Sigmoid colon (tissue), 7 donors: Measurements from ENCODE around the gene ZFPM1. TPM values are rescaled to one million over a fixed set of nuclear protein-coding genes. Genes with fewer than 3 reads are reported as not detected.

Experiments
- DNase-seq: peaks from one replicate; pipeline ENCODE4 v3.0.0-alpha.2; 2019
- H3K27ac ChIP-seq, 4 donors: fragments of 200-600 bp; sonication (generic); one replicate each; pipeline ENCODE4 v1.5.1; 2016 to 2019; ENCODE audit warnings: mild to moderate bottlenecking in 1 of 4
- H3K27me3 ChIP-seq, 3 donors: fragments of 200-600 bp; sonication (generic); one replicate each; pipeline ENCODE4 v1.5.1; 2019; ENCODE audit warnings: mild to moderate bottlenecking in 1 of 3
- H3K36me3 ChIP-seq, 4 donors: fragments of 200-600 bp; sonication (generic); one replicate each; pipeline ENCODE4 v1.5.1; 2016 to 2019
- H3K4me1 ChIP-seq, 4 donors: fragments of 200-600 bp; sonication (generic); one replicate each; pipeline ENCODE4 v1.5.1; 2017 to 2019
- H3K4me3 ChIP-seq, 4 donors: fragments of 200-600 bp; sonication (generic); one replicate each; pipeline ENCODE4 v1.5.1; 2017 to 2019; ENCODE audit warnings: mild to moderate bottlenecking in 2 of 4, moderate library complexity in 1 of 4
- H3K9me3 ChIP-seq, 4 donors: fragments of 200-600 bp in 3 of 4; sonication (generic) in 3 of 4; one replicate each; pipeline versions ENCODE4 v1.5.1 to v1.6.1; 2013 to 2019
- EP300 ChIP-seq, 4 donors: sonication (generic); formaldehyde crosslinking; IDR thresholded peaks; one replicate each; pipeline ENCODE4 v1.6.1; 2017; ENCODE audit warnings: antibody characterized with exemption in 4 of 4
- POLR2A ChIP-seq, 2 donors: fragments of 450-650 bp; IDR thresholded peaks; one replicate each; pipeline ENCODE4 v1.6.1; 2016; ENCODE audit warnings: antibody characterized with exemption in 2 of 2, mild to moderate bottlenecking in 2 of 2, moderate library complexity in 2 of 2
- POLR2AphosphoS5 ChIP-seq, 4 donors: sonication (generic); formaldehyde crosslinking; IDR thresholded peaks; one replicate each; pipeline ENCODE4 v1.6.1; 2017; ENCODE audit warnings: antibody characterized with exemption in 4 of 4
- WGBS, 2 donors: extraction: QIAGEN DNeasy Blood & Tissue Kit; methylation state at CpG; one replicate each; pipeline ENCODE4 v1.1.7; 2013; 5-methylcytosine and 5-hydroxymethylcytosine counted together
- intact Hi-C: fragments of 100-400 bp; cut with DNase I; formaldehyde crosslinking; loops from one replicate; pipeline ENCODE4 v1.15.1; 2023
- polyA plus RNA-seq, 3 donors: library from polyadenylated mRNA; stranded (reverse); fragments of 200-250 nt; gene quantifications; one replicate each; pipeline ENCODE4 v1.2.3, GENCODE V29; 2013
- small RNA-seq, 3 donors: library from RNA; depleted of rRNA; stranded (forward); fragments of <200 nt; gene quantifications; one replicate each; pipeline ENCODE3, GENCODE V24; 2016
- total RNA-seq, 4 donors: library from RNA; depleted of rRNA; stranded (reverse); fragments of >200 nt; gene quantifications; one replicate each; pipeline ENCODE4 v1.1.0, GENCODE V29; 2016
- TF ChIP-seq, protein P1 (sequence below), 4 experiments: fragments of 450-650 bp in 3 of 4; fragments of 200-600 bp in 1 of 4; IDR thresholded peaks; one replicate each; pipeline ENCODE4 v1.5.1; 2016 to 2019; ENCODE audit warnings: antibody characterized with exemption in 4 of 4, mild to moderate bottlenecking in 3 of 4, moderate library complexity in 2 of 4
- donor health status: healthy with polysubstance abuse.
- donor health status: Bipolar disorder and iron deficiency.
- donor health status: healthy.

Gene ZFPM1
- total and polyA plus RNA-seq, 7 donors, result 0.27 to 3.7 (median 0.66) TPM

DNA sequence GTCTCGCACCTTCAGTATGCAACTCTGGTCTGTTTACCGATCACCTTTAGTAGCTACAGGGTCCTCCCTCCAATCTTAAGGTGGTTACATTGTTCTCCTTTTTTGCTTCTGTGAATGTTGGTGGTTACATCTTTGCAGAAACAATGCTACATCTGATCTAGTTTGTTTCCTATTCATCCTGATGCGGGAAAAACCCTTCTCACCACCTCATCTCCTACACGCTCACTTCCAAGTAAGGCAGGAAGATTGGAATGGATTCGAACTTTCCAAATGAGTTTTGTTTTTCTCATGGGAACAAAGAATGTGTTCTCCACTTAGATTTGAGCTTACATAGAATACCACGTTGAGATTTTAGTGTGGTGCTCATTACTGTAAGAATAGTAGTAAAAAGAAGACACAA lies 131.6 kb downstream of the ZFPM1 start:
- H3K36me3 ChIP-seq, result peaks cover 4 to 65% (median 33%) of the 10 kb centered on the region in 4 donors
- no peaks in the 10 kb centered on the region for H3K4me1 ChIP-seq
- H3K9me3 ChIP-seq, result no peaks in the 10 kb centered on the region
- no peak overlapping the region for H3K4me3 ChIP-seq
- WGBS, 2 donors, result 78 to 82% methylated on average over 6 of the region's 6 CpGs
- no peak overlapping the region for H3K27ac ChIP-seq
- no peak for DNase-seq
- intact Hi-C loops, result no loop called here
- no peak for TF ChIP-seq POLR2AphosphoS5 (IDR thresholded peaks at IDR 0.05)
- no peaks in the 10 kb centered on the region for H3K27me3 ChIP-seq

DNA sequence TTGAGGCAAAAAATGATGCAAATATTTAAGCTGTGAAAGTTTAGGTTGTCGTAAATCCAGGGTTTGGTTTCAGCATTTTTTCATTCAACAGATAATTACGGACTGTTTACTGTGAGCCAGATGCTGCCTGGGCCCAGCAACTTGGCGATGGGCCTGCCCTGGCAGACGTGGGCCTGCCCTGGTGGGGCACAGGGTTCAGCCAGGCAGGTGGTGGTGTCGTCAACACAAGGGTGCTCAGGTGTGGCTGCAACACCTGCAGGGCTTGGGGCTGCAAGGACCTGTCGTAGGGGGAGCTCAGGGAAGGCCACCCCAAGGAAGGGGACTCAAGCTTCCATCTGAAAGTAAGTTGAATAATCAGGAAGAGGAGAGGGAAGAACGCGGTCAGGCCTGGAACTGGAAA lies 132.2 kb downstream of the ZFPM1 start:
- TF ChIP-seq EP300 (IDR thresholded peaks at IDR 0.05), result no peak
- no peak for TF ChIP-seq POLR2A (IDR thresholded peaks at IDR 0.05)
- no peak for TF ChIP-seq POLR2AphosphoS5 (IDR thresholded peaks at IDR 0.05)
- TF ChIP-seq, protein P1, sequence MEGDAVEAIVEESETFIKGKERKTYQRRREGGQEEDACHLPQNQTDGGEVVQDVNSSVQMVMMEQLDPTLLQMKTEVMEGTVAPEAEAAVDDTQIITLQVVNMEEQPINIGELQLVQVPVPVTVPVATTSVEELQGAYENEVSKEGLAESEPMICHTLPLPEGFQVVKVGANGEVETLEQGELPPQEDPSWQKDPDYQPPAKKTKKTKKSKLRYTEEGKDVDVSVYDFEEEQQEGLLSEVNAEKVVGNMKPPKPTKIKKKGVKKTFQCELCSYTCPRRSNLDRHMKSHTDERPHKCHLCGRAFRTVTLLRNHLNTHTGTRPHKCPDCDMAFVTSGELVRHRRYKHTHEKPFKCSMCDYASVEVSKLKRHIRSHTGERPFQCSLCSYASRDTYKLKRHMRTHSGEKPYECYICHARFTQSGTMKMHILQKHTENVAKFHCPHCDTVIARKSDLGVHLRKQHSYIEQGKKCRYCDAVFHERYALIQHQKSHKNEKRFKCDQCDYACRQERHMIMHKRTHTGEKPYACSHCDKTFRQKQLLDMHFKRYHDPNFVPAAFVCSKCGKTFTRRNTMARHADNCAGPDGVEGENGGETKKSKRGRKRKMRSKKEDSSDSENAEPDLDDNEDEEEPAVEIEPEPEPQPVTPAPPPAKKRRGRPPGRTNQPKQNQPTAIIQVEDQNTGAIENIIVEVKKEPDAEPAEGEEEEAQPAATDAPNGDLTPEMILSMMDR (IDR thresholded peaks at IDR 0.05), result no peak
- 40 to 76% methylated on average over 8 of the region's 8 CpGs for WGBS, 2 donors
- Histone ChIP-seq H3K27me3 (no peaks in the 10 kb centered on the region), H3K4me1 (no peaks in the 10 kb centered on the region), H3K36me3 (peaks cover 4 to 68% (median 37%) of the 10 kb centered on the region in 4 donors), H3K27ac (no peak overlapping the region), H3K4me3 (no peak overlapping the region), H3K9me3 (no peaks in the 10 kb centered on the region)
- intact Hi-C loops, result no loop called here
- DNase-seq, result no peak

DNA sequence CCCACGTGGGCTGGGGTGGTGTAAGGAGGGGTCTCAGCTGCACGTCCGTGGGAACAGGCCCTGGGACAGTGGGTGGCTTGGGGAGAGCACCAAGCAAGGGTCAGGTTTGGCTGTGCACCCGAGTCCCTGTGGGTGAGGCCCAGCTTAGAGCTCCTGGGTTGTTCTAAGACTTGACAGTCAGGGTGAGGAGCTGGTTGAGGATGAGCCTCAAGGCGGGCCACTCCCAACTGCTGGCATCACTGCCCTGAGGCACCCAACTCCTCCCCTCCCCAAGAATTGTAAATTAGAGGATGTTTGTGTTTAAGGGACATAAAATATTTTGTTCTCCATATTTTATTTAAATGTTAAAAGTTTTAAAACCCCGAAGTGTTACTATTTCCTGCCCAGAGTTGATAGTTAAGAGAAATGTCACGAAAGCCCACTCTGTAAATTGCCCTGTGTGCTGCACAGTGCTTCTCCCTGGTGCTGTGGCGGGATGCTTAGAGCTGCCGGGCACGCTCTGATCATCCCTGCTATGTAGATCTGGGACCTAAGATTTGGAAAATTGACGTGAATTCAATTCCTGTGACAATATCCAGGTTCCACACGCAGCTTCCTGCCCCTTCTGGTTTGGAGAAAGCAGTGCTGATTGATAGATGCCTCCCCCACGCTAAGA lies 133.0 kb downstream of the ZFPM1 start:
- H3K27ac ChIP-seq, result no peak overlapping the region
- H3K36me3 ChIP-seq, result peaks cover 4 to 65% (median 34%) of the 10 kb centered on the region in 4 donors
- no peaks in the 10 kb centered on the region for H3K4me1 ChIP-seq
- DNase-seq, result no peak
- intact Hi-C loops, result no loop called here
- no peak overlapping the region for H3K4me3 ChIP-seq
- no peaks in the 10 kb centered on the region for H3K27me3 ChIP-seq
- 93% methylated on average over 13 of the region's 13 CpGs for WGBS, 2 donors
- TF ChIP-seq EP300 (IDR thresholded peaks at IDR 0.05) (no peak), POLR2AphosphoS5 (IDR thresholded peaks at IDR 0.05) (no peak), POLR2A (IDR thresholded peaks at IDR 0.05) (no peak)
- TF ChIP-seq, protein P1 (IDR thresholded peaks at IDR 0.05), result no peak
- H3K9me3 ChIP-seq, result no peaks in the 10 kb centered on the region

Small RNA genes within 50 kb of the gene (small RNA-seq; reads per million reads assigned to genes)
- gene MIR5189, result 0 to 0.36 (median 0) reads per million in 3 donors

Other genes starting within 250 kb of the ZFPM1 start
- gene ZNF469, start 70.3 kb upstream of the ZFPM1 start, total RNA-seq, result 1 to 10 TPM in 1 of 4 donors, under 1 TPM in 3; 0.33 to 1.7 (median 0.52) TPM
- gene ZNF469, start 70.3 kb upstream of the ZFPM1 start, polyA plus RNA-seq, result under 1 TPM; under 0.01 to 0.61 (median under 0.01) TPM
- 10 to 100 TPM; 15.5 to 22.1 (median 16.6) TPM for gene ZC3H18, start 117.1 kb downstream of the ZFPM1 start, total RNA-seq
- gene ZC3H18, start 117.1 kb downstream of the ZFPM1 start, polyA plus RNA-seq, result 10 to 100 TPM in 2 of 3 donors, 1 to 10 TPM in 1; 9.6 to 37.7 (median 13.6) TPM
- gene IL17C, start 185.3 kb downstream of the ZFPM1 start, total RNA-seq, result not detected
- gene IL17C, start 185.3 kb downstream of the ZFPM1 start, polyA plus RNA-seq, result under 1 TPM in 1 of 3 donors, not detected in 2; 0.96 TPM
- gene CYBA, start 197.8 kb downstream of the ZFPM1 start, total RNA-seq, result 100 to 1,000 TPM in 2 of 4 donors, 10 to 100 TPM in 2; 63.1 to 147 (median 105) TPM
- 100 to 1,000 TPM in 2 of 3 donors, 10 to 100 TPM in 1; 81.1 to 429 (median 208) TPM for gene CYBA, start 197.8 kb downstream of the ZFPM1 start, polyA plus RNA-seq
- gene MVD, start 209.8 kb downstream of the ZFPM1 start, total RNA-seq, result 10 to 100 TPM; 16.8 to 25.7 (median 23.2) TPM
- gene MVD, start 209.8 kb downstream of the ZFPM1 start, polyA plus RNA-seq, result 100 to 1,000 TPM in 1 of 3 donors, 10 to 100 TPM in 2; 41.4 to 206 (median 84.8) TPM
- gene SNAI3, start 233.2 kb downstream of the ZFPM1 start, total RNA-seq, result under 1 TPM in 2 of 4 donors, not detected in 2; 0.71 to 0.82 TPM
- gene SNAI3, start 233.2 kb downstream of the ZFPM1 start, polyA plus RNA-seq, result 1 to 10 TPM in 1 of 3 donors, under 1 TPM in 2; 0.46 to 3.0 (median 0.60) TPM